GM12878 (cell line): Measurements from ENCODE around the gene PSMD11. TPM values are rescaled to one million over a fixed set of nuclear protein-coding genes. Genes with fewer than 3 reads are reported as not detected.

Experiments
- ATAC-seq: fragments of 200-7000 bp; cut with Tn5 transposase; 3 replicates; pipeline ENCODE4 v1.9.1; 2020; ENCODE audit warnings: mild to moderate bottlenecking, moderate library complexity
- Bru-seq: library from RNA; stranded (reverse); fragments of 400-500 nt; gene quantifications from one replicate; lab custom pipeline; 2021; lab: Mats Ljungman, UMichigan
- BruChase-seq, 2 experiments: library from RNA; stranded (reverse); fragments of 400-500 nt; gene quantifications; one replicate each; lab custom pipeline; 2021; lab: Mats Ljungman, UMichigan
- BruUV-seq: library from RNA; stranded (reverse); fragments of 400-500 nt; replicated peaks from 2 replicates; lab custom pipeline; 2021; lab: Mats Ljungman, UMichigan
- CTCF ChIA-PET: fragments of 300-600 bp; sonication (Branson Sonifier 250); formaldehyde crosslinking; extraction: SDS; loops from one replicate; lab custom pipeline; 2021; ENCODE audit warnings: inconsistent platforms; lab: Yijun Ruan, JAX
- POLR2A ChIA-PET: fragments of 350-600 bp; formaldehyde crosslinking; extraction: SDS; loops from one replicate; lab custom pipeline; 2021; ENCODE audit warnings: inconsistent platforms; lab: Charles Lee
- RAD21 ChIA-PET: fragments of 300-600 bp; sonication (Branson Sonifier 250); formaldehyde crosslinking; loops from one replicate; lab custom pipeline; 2023; ENCODE audit warnings: antibody characterized with exemption; ENCODE audit not compliant: unreplicated experiment; lab: Charles Lee
- SMC1A ChIA-PET: fragments of 300-600 bp; sonication (Branson Sonifier 250); formaldehyde crosslinking; loops from one replicate; lab custom pipeline; 2023; ENCODE audit not compliant: unreplicated experiment, uncharacterized antibody; lab: Charles Lee
- DNase-seq: peaks from one replicate; pipeline ENCODE4 v3.0.0-alpha.2; 2011; ENCODE audit warnings: low read depth, low spot score
- FAIRE-seq: peaks from 3 replicates; lab custom pipeline; 2011; peaks lifted over from hg19 to GRCh38; lab: Jason Lieb, UNC
- H2AFZ ChIP-seq: 2 replicates; pipeline ENCODE4 v1.6.0; 2011; ENCODE audit warnings: low read depth, low read length, control low read depth; ENCODE audit not compliant: control insufficient read depth
- H3K27ac ChIP-seq: 2 replicates; pipeline ENCODE4 v1.5.1; 2011; ENCODE audit warnings: control low read depth; ENCODE audit not compliant: control insufficient read depth, insufficient read depth
- H3K27me3 ChIP-seq, 2 experiments: replicated peaks in 1 of 2; 2 replicates each; pipeline versions ENCODE4 v1.6.0 to v1.6.1; 2011; ENCODE audit warnings: low read length in 1 of 2; ENCODE audit not compliant: control insufficient read depth in 2 of 2, insufficient read depth in 2 of 2
- H3K36me3 ChIP-seq, 2 experiments: 2 replicates each; pipeline ENCODE4 v1.5.1; 2011; ENCODE audit warnings: low read length in 1 of 2; ENCODE audit not compliant: control insufficient read depth in 2 of 2, insufficient read depth in 2 of 2
- H3K4me1 ChIP-seq: 2 replicates; pipeline ENCODE4 v1.6.1; 2011; ENCODE audit warnings: mild to moderate bottlenecking, low read length, moderate library complexity, mixed read lengths; ENCODE audit not compliant: control insufficient read depth, insufficient read depth
- H3K4me2 ChIP-seq: 2 replicates; pipeline ENCODE4 v1.6.0; 2011; ENCODE audit warnings: control low read depth; ENCODE audit not compliant: control insufficient read depth, insufficient read depth
- H3K4me3 ChIP-seq: fragments of 200-600 bp; sonication (generic); 2 replicates; pipeline ENCODE4 v1.5.1; 2016
- H3K79me2 ChIP-seq: 2 replicates; pipeline ENCODE4 v1.6.0; 2011; ENCODE audit warnings: low read length; ENCODE audit not compliant: control insufficient read depth, insufficient read depth
- H3K9ac ChIP-seq: 2 replicates; pipeline ENCODE4 v1.8.0; 2011; ENCODE audit warnings: low read length, control low read depth, mixed read lengths; ENCODE audit not compliant: control insufficient read depth, insufficient read depth
- H3K9me3 ChIP-seq: replicated peaks from 3 replicates; pipeline ENCODE4 v1.5.1; 2011; ENCODE audit warnings: mild to moderate bottlenecking, low read length; ENCODE audit not compliant: control insufficient read depth, insufficient read depth
- H4K20me1 ChIP-seq: 2 replicates; pipeline ENCODE4 v1.6.0; 2011; ENCODE audit not compliant: control insufficient read depth, insufficient read depth
- ATF3 ChIP-seq: IDR thresholded peaks from 2 replicates; pipeline ENCODE4 v1.6.1; 2011; ENCODE audit warnings: low read depth, mild to moderate bottlenecking, low read length, moderate library complexity, borderline replicate concordance; ENCODE audit errors: extremely low read depth
- BCL11A ChIP-seq: IDR thresholded peaks from 2 replicates; pipeline ENCODE4 v1.6.1; 2011; ENCODE audit warnings: low read depth, low read length
- CEBPZ ChIP-seq: fragments of 150-350 bp; IDR thresholded peaks from 2 replicates; pipeline ENCODE4 v1.6.1; 2016; ENCODE audit warnings: low read depth, low read length
- ELK1 ChIP-seq: IDR thresholded peaks from 2 replicates; pipeline ENCODE4 v1.6.1; 2012; ENCODE audit warnings: low read depth, low read length, improper control_type of control experiment
- MAX ChIP-seq: IDR thresholded peaks from 2 replicates; pipeline ENCODE4 v1.6.1; 2012; ENCODE audit warnings: low read depth, low read length, improper control_type of control experiment
- MEF2B ChIP-seq: fragments of 450-650 bp; IDR thresholded peaks from 2 replicates; pipeline ENCODE4 v1.6.1; 2018; ENCODE audit warnings: mild to moderate bottlenecking, moderate library complexity; ENCODE audit not compliant: partially characterized antibody, poor library complexity, severe bottlenecking
- MYB ChIP-seq: fragments of 150-350 bp; IDR thresholded peaks from 2 replicates; pipeline ENCODE4 v1.6.1; 2014; ENCODE audit warnings: mild to moderate bottlenecking, low read depth, low read length, borderline replicate concordance
- RB1 ChIP-seq: fragments of 450-650 bp; formaldehyde crosslinking; IDR thresholded peaks from 2 replicates; pipeline ENCODE4 v1.6.1; 2017; ENCODE audit warnings: mild to moderate bottlenecking, borderline replicate concordance
- SMAD5 ChIP-seq: IDR thresholded peaks from 2 replicates; pipeline ENCODE4 v1.6.1; 2016; ENCODE audit warnings: antibody characterized with exemption, low read depth
- TBL1XR1 ChIP-seq: IDR thresholded peaks from 2 replicates; pipeline ENCODE4 v1.6.1; 2012; ENCODE audit warnings: low read depth, low read length, improper control_type of control experiment
- TCF12 ChIP-seq: IDR thresholded peaks from 2 replicates; pipeline ENCODE4 v1.6.1; 2011; ENCODE audit warnings: low read depth, mild to moderate bottlenecking, low read length
- WGBS: methylation state at CpG from one replicate; pipeline ENCODE4 v1.1.6; 2016; ENCODE audit warnings: low lambda C conversion rate; ENCODE audit not compliant: insufficient replicate concordance, insufficient coverage; ENCODE audit errors: missing lambda C conversion rate; 5-methylcytosine and 5-hydroxymethylcytosine counted together
- in situ Hi-C: fragments of 300-500 bp; cut with MboI; formaldehyde crosslinking; loops from 9 replicates; pipeline ENCODE4 v1.14.3; 2018; ENCODE audit warnings: mixed read lengths
- intact Hi-C: fragments of 100-400 bp; cut with micrococcal nuclease; formaldehyde crosslinking; loops from one replicate; pipeline ENCODE4 v1.14.2; 2022; ENCODE audit not compliant: unreplicated experiment
- long read RNA-seq, 2 experiments: library from polyadenylated mRNA; unstranded; transcript quantifications; one replicate each; pipeline ENCODE4 v2.0.0, GENCODE V29; 2019 to 2020
- polyA minus RNA-seq, 3 experiments: library from RNA; depleted of rRNA, polyadenylated mRNA; stranded (reverse); fragments of >200 nt; gene quantifications; 2 replicates each; pipeline ENCODE4 v1.2.3, GENCODE V29; 2011
- polyA plus RNA-seq, 11 experiments: library from polyadenylated mRNA; depleted of rRNA in 4 of 11; unstranded in 6 of 11; stranded (reverse) in 5 of 11; fragments of >200 nt; fragmentation: Nextera tagmentation in 4 of 11; fragmentation: Illumina TruSeq in 1 of 11; extraction: Ambion mirVana in 4 of 11; extraction: Trizol in 1 of 11; gene quantifications; 1 replicate in 1 of 11; 2 replicates in 10 of 11; pipeline versions ENCODE4 v1.2.1 to v1.2.3, GENCODE V29; 2011 to 2016; ENCODE audit warnings: inconsistent platforms in 2 of 11, missing spikeins in 2 of 11, low read depth in 1 of 11
- total RNA-seq, 4 experiments: library from RNA; depleted of rRNA in 3 of 4; stranded (reverse); fragments of >200 nt in 3 of 4; fragmentation: Illumina TruSeq in 1 of 4; extraction: Trizol in 1 of 4; gene quantifications; 2 replicates each; pipeline versions ENCODE4 v1.2.1 to v1.2.3, GENCODE V29; 2013 to 2021

Gene PSMD11
- total RNA-seq (2013; cell fraction: nucleolus; rRNA removed) = 112 and 118 TPM in 2 replicates
- total RNA-seq (2014; rRNA removed) (83.1 and 84.1 TPM in 2 replicates), total RNA-seq (2014; rRNA removed; fragmentation: Illumina TruSeq; extraction: Trizol) (85.3 and 91.4 TPM in 2 replicates), total RNA-seq (2021) (112 and 118 TPM in 2 replicates), polyA plus RNA-seq (2011; rRNA removed) (122 and 126 TPM in 2 replicates), polyA plus RNA-seq (2014; fragmentation: Illumina TruSeq; extraction: Trizol) (90.3 and 96.8 TPM in 2 replicates), polyA plus RNA-seq (2014; fragmentation: Nextera tagmentation; extraction: Ambion mirVana) (100 to 1,000 TPM; 283 to 291 TPM), polyA plus RNA-seq (2014; rRNA removed) (115 and 118 TPM in 2 replicates), polyA plus RNA-seq (2016; fragmentation: Nextera tagmentation; extraction: Ambion mirVana) (100 to 1,000 TPM; 304 to 319 TPM), polyA minus RNA-seq (2011; rRNA and poly(A)+ RNA removed) (147 and 184 TPM in 2 replicates), Bru-seq, nascent RNA (percentile 87 among the genes with signal in this experiment), BruChase-seq, experiment 1, labeled RNA remaining after a 6-hour chase (percentile 95 among the genes with signal in this experiment), BruChase-seq, experiment 2, labeled RNA remaining after a 2-hour chase (percentile 94 among the genes with signal in this experiment)
- 39.7 TPM for polyA plus RNA-seq (2011; ENCODE audit: low read depth)
- polyA plus RNA-seq (2011; cell fraction: cytosol; rRNA removed) = 84.0 and 96.4 TPM in 2 replicates
- polyA plus RNA-seq (2011; cell fraction: nucleus; rRNA removed) = 61.0 and 62.2 TPM in 2 replicates
- polyA plus RNA-seq (2012) = 65.5 and 72.3 TPM in 2 replicates
- polyA minus RNA-seq (2011; cell fraction: cytosol; rRNA and poly(A)+ RNA removed) = 51.9 and 53.3 TPM in 2 replicates
- 39.7 and 59.7 TPM in 2 replicates for polyA minus RNA-seq (2011; cell fraction: nucleus; rRNA and poly(A)+ RNA removed)
- long read RNA-seq, experiment 1, full-length matches to known transcripts = 290 of 325 reads
- long read RNA-seq, experiment 1, partial matches to known transcripts = 4 of 325 reads
- long read RNA-seq, experiment 1, other reads (novel, unspliced or antisense) = 31 of 325 reads
- long read RNA-seq, experiment 2, full-length matches to known transcripts = 1,457 of 1,530 reads
- long read RNA-seq, experiment 2, partial matches to known transcripts = 13 of 1,530 reads
- long read RNA-seq, experiment 2, other reads (novel, unspliced or antisense) = 60 of 1,530 reads

GRCh38 chr17:32444301-32445073, at the start of gene PSMD11:
PSMD11 (plus strand) TSS chr17:32444510; CDS start chr17:32444524, 14 bp downstream.
- ChIA-PET RAD21 (interaction anchor here (0.7 to 2.0 kb wide), 15 partner anchors 17 to 432 kb away, joined by 3 to 9 read pairs (median 4); partner anchors contain the start of genes C17orf75, CDK5R1 and MYO1D), POLR2A (interaction anchor here (0.5 to 1.3 kb wide), 5 partner anchors 21 to 420 kb away, joined by 3 to 5 read pairs (median 3); no protein-coding TSS in a partner anchor), CTCF (interaction anchor here (0.5 to 6.3 kb wide), 43 partner anchors 9 to 433 kb away, joined by 3 to 102 read pairs (median 4); partner anchors contain the start of gene MYO1D), SMC1A (interaction anchor here (0.9 to 2.2 kb wide), 12 partner anchors 17 to 338 kb away, joined by 3 to 8 read pairs (median 3); no protein-coding TSS in a partner anchor)
- peaks cover 0 to 6% of the 10 kb centered on the region in 2 experiments; a peak in 2 of 4 replicates for H3K36me3 ChIP-seq
- WGBS = under 1% methylated on average over 67 of the region's 74 CpGs
- peak; percentile 81 for FAIRE-seq
- H3K4me1 ChIP-seq = peaks cover 3% of the 10 kb centered on the region
- H3K9me3 ChIP-seq = no peaks in the 10 kb centered on the region; the same call in 2 of the 3 replicates
- H3K27ac ChIP-seq = peak within 1 kb of the TSS; percentile 81
- peak; percentile 97 for ATAC-seq
- intact Hi-C loops (loop anchor here (2.0 kb wide), 1 partner anchor 192 kb away; no protein-coding TSS in a partner anchor), in situ Hi-C loops (no loop called here)
- H3K4me3 ChIP-seq = peak within 1 kb of the TSS; percentile 97
- peak within 1 kb of the TSS; percentile 96 for H2AFZ ChIP-seq
- peaks cover 42% of the 10 kb centered on the region for H3K79me2 ChIP-seq
- no peaks in the 10 kb centered on the region for H3K27me3 ChIP-seq
- H3K4me2 ChIP-seq = peak within 1 kb of the TSS; percentile 100
- no peaks in the 10 kb centered on the region; the same call in 1 of the 2 replicates for H4K20me1 ChIP-seq
- DNase-seq = peak; percentile 78
- BruUV-seq = no TSS peak
- H3K9ac ChIP-seq = peak within 1 kb of the TSS; percentile 93
- TF ChIP-seq ELK1 (peak; percentile 48; the same call in 1 of the 2 replicates), ATF3 (no peak), TBL1XR1 (no peak), TCF12 (peak; percentile 92), RB1 (peak; percentile 69; the same call in 1 of the 2 replicates), MAX (peak; percentile 57; the same call in 1 of the 2 replicates), CEBPZ (0 out of 2 replicates have a peak, but pooled peaks have one; percentile 37), SMAD5 (0 out of 2 replicates have a peak, but pooled peaks have one; percentile 24), BCL11A (no peak), MYB (0 out of 2 replicates have a peak, but pooled peaks have one; percentile 11), MEF2B (peak; percentile 46)
